ENCODE data around the gene FAM120C. TPM values are rescaled to one million over a fixed set of nuclear protein-coding genes. Genes with fewer than 3 reads are reported as not detected.

Gene FAM120C
- total RNA-seq, 2 donors from 2014 or later, result 6.2 to 7.8 TPM

GRCh38 chrX:54178100-54178940 lies 4.7 kb downstream of the FAM120C start:
- H3K4me1 Mint-ChIP-seq, result peaks cover 39% of the 10 kb centered on the region
- H3K27me3 Mint-ChIP-seq, result no peaks in the 10 kb centered on the region
- ATAC-seq (replicated peaks), result peak; percentile 64
- no peaks in the 10 kb centered on the region for H3K9me3 Mint-ChIP-seq
- H3K4me3 Mint-ChIP-seq, result peak overlapping the region; percentile 85
- peak overlapping the region; percentile 89 for H3K27ac Mint-ChIP-seq
- H3K36me3 Mint-ChIP-seq (ENCODE audit: low read depth), result peaks cover 60% of the 10 kb centered on the region

GRCh38 chrX:54177306-54177705 lies 5.7 kb downstream of the FAM120C start:
- peaks cover 59% of the 10 kb centered on the region for H3K36me3 Mint-ChIP-seq (ENCODE audit: low read depth)
- no peak for ATAC-seq (replicated peaks)
- no peaks in the 10 kb centered on the region for H3K27me3 Mint-ChIP-seq
- H3K27ac Mint-ChIP-seq, result peak overlapping the region; percentile 89
- no peaks in the 10 kb centered on the region for H3K9me3 Mint-ChIP-seq
- H3K4me3 Mint-ChIP-seq, result peak overlapping the region; percentile 66
- H3K4me1 Mint-ChIP-seq, result peaks cover 39% of the 10 kb centered on the region

GRCh38 chrX:54173791-54174190 lies 9.3 kb downstream of the FAM120C start:
- H3K4me3 Mint-ChIP-seq, result no peak overlapping the region
- no peak for ATAC-seq (replicated peaks)
- peaks cover 18% of the 10 kb centered on the region for H3K4me1 Mint-ChIP-seq
- no peak overlapping the region for H3K27ac Mint-ChIP-seq
- H3K9me3 Mint-ChIP-seq, result no peaks in the 10 kb centered on the region
- no peaks in the 10 kb centered on the region for H3K27me3 Mint-ChIP-seq
- peaks cover 30% of the 10 kb centered on the region for H3K36me3 Mint-ChIP-seq (ENCODE audit: low read depth)

GRCh38 chrX:54172455-54172854 lies 10.6 kb downstream of the FAM120C start:
- ATAC-seq (replicated peaks), result no peak
- H3K4me1 Mint-ChIP-seq, result peaks cover 9% of the 10 kb centered on the region
- no peak overlapping the region for H3K4me3 Mint-ChIP-seq
- H3K36me3 Mint-ChIP-seq (ENCODE audit: low read depth), result peaks cover 21% of the 10 kb centered on the region
- no peak overlapping the region for H3K27ac Mint-ChIP-seq
- H3K9me3 Mint-ChIP-seq, result no peaks in the 10 kb centered on the region
- no peaks in the 10 kb centered on the region for H3K27me3 Mint-ChIP-seq

- Mint-ChIP-seq H3K27me3 (no peaks in the 10 kb centered on the region), H3K4me1 (peaks cover 2% of the 10 kb centered on the region), H3K27ac (no peak overlapping the region), H3K36me3 (ENCODE audit: low read depth) (peaks cover 13% of the 10 kb centered on the region), H3K9me3 (no peaks in the 10 kb centered on the region), H3K4me3 (no peak overlapping the region)
- no peak for ATAC-seq (replicated peaks)
Observed at GRCh38 chrX:54171527-54172250, 11.4 kb downstream of the FAM120C start.

- ATAC-seq (replicated peaks), result no peak
- Mint-ChIP-seq H3K4me3 (no peak overlapping the region), H3K9me3 (no peaks in the 10 kb centered on the region), H3K36me3 (ENCODE audit: low read depth) (peaks cover 9% of the 10 kb centered on the region), H3K27ac (no peak overlapping the region), H3K27me3 (no peaks in the 10 kb centered on the region), H3K4me1 (no peaks in the 10 kb centered on the region)
Observed at GRCh38 chrX:54171091-54171490, 12.0 kb downstream of the FAM120C start.

GRCh38 chrX:54166915-54167314 lies 16.1 kb downstream of the FAM120C start:
- Mint-ChIP-seq H3K27ac (no peak overlapping the region), H3K36me3 (ENCODE audit: low read depth) (no peaks in the 10 kb centered on the region), H3K4me1 (no peaks in the 10 kb centered on the region), H3K27me3 (no peaks in the 10 kb centered on the region), H3K4me3 (no peak overlapping the region), H3K9me3 (no peaks in the 10 kb centered on the region)
- no peak for ATAC-seq (replicated peaks)

- H3K27me3 Mint-ChIP-seq, result no peaks in the 10 kb centered on the region
- H3K4me1 Mint-ChIP-seq, result no peaks in the 10 kb centered on the region
- no peaks in the 10 kb centered on the region for H3K9me3 Mint-ChIP-seq
- no peak overlapping the region for H3K27ac Mint-ChIP-seq
- ATAC-seq (replicated peaks), result no peak
- H3K36me3 Mint-ChIP-seq (ENCODE audit: low read depth), result peaks cover 12% of the 10 kb centered on the region
- no peak overlapping the region for H3K4me3 Mint-ChIP-seq
Observed at GRCh38 chrX:54157561-54157960, 25.5 kb downstream of the FAM120C start.

GRCh38 chrX:54134269-54134668 lies 48.8 kb downstream of the FAM120C start:
- no peak overlapping the region for H3K27ac Mint-ChIP-seq

GRCh38 chrX:54116391-54116790 lies 66.7 kb downstream of the FAM120C start:
- no peaks in the 10 kb centered on the region for H3K9me3 Mint-ChIP-seq
- no peak for ATAC-seq (replicated peaks)
- H3K27ac Mint-ChIP-seq, result no peak overlapping the region
- no peaks in the 10 kb centered on the region for H3K36me3 Mint-ChIP-seq (ENCODE audit: low read depth)
- no peaks in the 10 kb centered on the region for H3K27me3 Mint-ChIP-seq
- no peak overlapping the region for H3K4me3 Mint-ChIP-seq
- H3K4me1 Mint-ChIP-seq, result no peaks in the 10 kb centered on the region

More at GRCh38 chrX:54134269-54134668, 48.8 kb downstream of the FAM120C start:
- Mint-ChIP-seq H3K9me3 (no peaks in the 10 kb centered on the region), H3K27me3 (no peaks in the 10 kb centered on the region), H3K4me3 (no peak overlapping the region), H3K36me3 (ENCODE audit: low read depth) (peaks cover 23% of the 10 kb centered on the region), H3K4me1 (no peaks in the 10 kb centered on the region)
- no peak for ATAC-seq (replicated peaks)

- H3K27me3 Mint-ChIP-seq, result no peaks in the 10 kb centered on the region
- H3K27ac Mint-ChIP-seq, result no peak overlapping the region
- no peak for ATAC-seq (replicated peaks)
- peaks cover 5% of the 10 kb centered on the region for H3K36me3 Mint-ChIP-seq (ENCODE audit: low read depth)
- H3K4me1 Mint-ChIP-seq, result no peaks in the 10 kb centered on the region
- H3K4me3 Mint-ChIP-seq, result no peak overlapping the region
- no peaks in the 10 kb centered on the region for H3K9me3 Mint-ChIP-seq
Observed at GRCh38 chrX:54093571-54093970, 89.5 kb downstream of the FAM120C start.

- H3K27ac Mint-ChIP-seq, result no peak overlapping the region
- peaks cover 5% of the 10 kb centered on the region for H3K36me3 Mint-ChIP-seq (ENCODE audit: low read depth)
- H3K9me3 Mint-ChIP-seq, result no peaks in the 10 kb centered on the region
- H3K4me1 Mint-ChIP-seq, result no peaks in the 10 kb centered on the region
- no peak overlapping the region for H3K4me3 Mint-ChIP-seq
- H3K27me3 Mint-ChIP-seq, result no peaks in the 10 kb centered on the region
- no peak for ATAC-seq (replicated peaks)
Observed at GRCh38 chrX:54093159-54093558, 89.9 kb downstream of the FAM120C start.

- no peak for ATAC-seq (replicated peaks)
- Mint-ChIP-seq H3K36me3 (ENCODE audit: low read depth) (peaks cover 8% of the 10 kb centered on the region), H3K4me3 (no peak overlapping the region), H3K27ac (no peak overlapping the region), H3K27me3 (no peaks in the 10 kb centered on the region), H3K4me1 (no peaks in the 10 kb centered on the region), H3K9me3 (no peaks in the 10 kb centered on the region)
Observed at GRCh38 chrX:54090880-54091279, 92.2 kb downstream of the FAM120C start.

GRCh38 chrX:54089191-54089590 lies 93.9 kb downstream of the FAM120C start:
- peaks cover 18% of the 10 kb centered on the region for H3K36me3 Mint-ChIP-seq (ENCODE audit: low read depth)
- H3K9me3 Mint-ChIP-seq, result no peaks in the 10 kb centered on the region
- no peak overlapping the region for H3K27ac Mint-ChIP-seq
- H3K4me1 Mint-ChIP-seq, result no peaks in the 10 kb centered on the region
- no peak for ATAC-seq (replicated peaks)
- H3K4me3 Mint-ChIP-seq, result no peak overlapping the region
- no peaks in the 10 kb centered on the region for H3K27me3 Mint-ChIP-seq

GRCh38 chrX:54087661-54088060 lies 95.4 kb downstream of the FAM120C start:
- Mint-ChIP-seq H3K27ac (no peak overlapping the region), H3K4me1 (no peaks in the 10 kb centered on the region), H3K9me3 (no peaks in the 10 kb centered on the region), H3K36me3 (ENCODE audit: low read depth) (peaks cover 18% of the 10 kb centered on the region), H3K4me3 (no peak overlapping the region), H3K27me3 (no peaks in the 10 kb centered on the region)
- no peak for ATAC-seq (replicated peaks)

Data from activated T-helper 17 cell treated with anti-CD3 and anti-CD28 coated beads, Interleukin-2, amount 50 U/mL, for 72 hours (primary cell).